HG02642 (cell line): ENCODE data around the gene KLK13.

Source experiments
- ATAC-seq: cut with Tn5 transposase; IDR thresholded peaks from one replicate; pipeline ENCODE4 v1.9.1; 2021; ENCODE audit warnings: mild to moderate bottlenecking; ENCODE audit not compliant: unreplicated experiment, poor library complexity

Gene KLK13

GRCh38 chr19:51093101-51093500, 28.2 kb upstream of the KLK13 start:
- ATAC-seq = no peak

GRCh38 chr19:51091895-51092873, 27.3 kb upstream of the KLK13 start:
- no peak for ATAC-seq

GRCh38 chr19:51091126-51091525, 26.2 kb upstream of the KLK13 start:
- no peak for ATAC-seq

- no peak for ATAC-seq
These were observed 25.6 kb upstream of the KLK13 start for GRCh38 chr19:51090471-51090870.

GRCh38 chr19:51089786-51090185, 24.9 kb upstream of the KLK13 start:
- ATAC-seq = no peak

GRCh38 chr19:51086153-51086850, 21.4 kb upstream of the KLK13 start:
- no peak for ATAC-seq

- no peak for ATAC-seq
These were observed 19.6 kb upstream of the KLK13 start for GRCh38 chr19:51084505-51084904.

- ATAC-seq = no peak
These were observed 18.9 kb upstream of the KLK13 start for GRCh38 chr19:51083783-51084182.

GRCh38 chr19:51083181-51083580, 18.3 kb upstream of the KLK13 start:
- no peak for ATAC-seq

GRCh38 chr19:51082611-51083010, 17.7 kb upstream of the KLK13 start, which contains the start of gene KLK14:
Gene KLK14 (minus strand): TSS chr19:51082887. CDS start chr19:51082614, 273 bp downstream.
- no peak for ATAC-seq

- no peak for ATAC-seq
These were observed 16.6 kb upstream of the KLK13 start for GRCh38 chr19:51081476-51081875.

GRCh38 chr19:51079481-51080110, 14.7 kb upstream of the KLK13 start:
- ATAC-seq = no peak

GRCh38 chr19:51078731-51079130, 13.8 kb upstream of the KLK13 start:
- ATAC-seq = no peak

- no peak for ATAC-seq
These were observed 13.2 kb upstream of the KLK13 start for GRCh38 chr19:51078104-51078503.

- no peak for ATAC-seq
These were observed 11.8 kb upstream of the KLK13 start for GRCh38 chr19:51076631-51077213.

GRCh38 chr19:51075998-51076397, 11.1 kb upstream of the KLK13 start:
- ATAC-seq = no peak

- no peak for ATAC-seq
These were observed 6.2 kb upstream of the KLK13 start for GRCh38 chr19:51071095-51071405.

- ATAC-seq = no peak
These were observed 5.6 kb upstream of the KLK13 start for GRCh38 chr19:51070334-51071094.

- ATAC-seq = no peak
These were observed 1.7 kb upstream of the KLK13 start for GRCh38 chr19:51066393-51067186.
